Measurements from ENCODE around the gene CLK4.

Gene CLK4

GRCh38 chr5:178632285-178632684 is 5.4 kb upstream of the CLK4 start:
- no peak for ATAC-seq

GRCh38 chr5:178630951-178631350 is 4.1 kb upstream of the CLK4 start:
- ATAC-seq = no peak

GRCh38 chr5:178630475-178630930 is 3.7 kb upstream of the CLK4 start:
- ATAC-seq = no peak

GRCh38 chr5:178627259-178627598 is 379 bp upstream of the CLK4 start:
- no peak for ATAC-seq

- peak; percentile 2 to 10 for ATAC-seq
These were observed 969 bp downstream of the CLK4 start for GRCh38 chr5:178625679-178626483.

GRCh38 chr5:178624631-178625546 is 2.0 kb downstream of the CLK4 start:
- ATAC-seq = no peak

- no peak for ATAC-seq
These were observed 4.1 kb downstream of the CLK4 start for GRCh38 chr5:178622679-178623247.

- no peak for ATAC-seq
These were observed 7.5 kb downstream of the CLK4 start for GRCh38 chr5:178619390-178619789.

GRCh38 chr5:178612299-178612698 is 14.6 kb downstream of the CLK4 start:
- no peak for ATAC-seq

GRCh38 chr5:178606269-178606668 is 20.6 kb downstream of the CLK4 start:
- no peak for ATAC-seq

GRCh38 chr5:178605788-178606187 is 21.1 kb downstream of the CLK4 start:
- no peak for ATAC-seq

- no peak for ATAC-seq
These were observed 24.1 kb downstream of the CLK4 start for GRCh38 chr5:178602752-178603151.

GRCh38 chr5:178595750-178596149 is 31.1 kb downstream of the CLK4 start:
- no peak for ATAC-seq

GRCh38 chr5:178595150-178595549 is 31.7 kb downstream of the CLK4 start:
- ATAC-seq = no peak

GRCh38 chr5:178590924-178591423 is 35.9 kb downstream of the CLK4 start:
- ATAC-seq = no peak

GRCh38 chr5:178590141-178590923 is 36.5 kb downstream of the CLK4 start, which contains the start of gene COL23A1:
Gene COL23A1 (minus strand): TSS chr5:178590393.
- peak; percentile 25 to 45 for ATAC-seq

GRCh38 chr5:178589180-178590140 is 37.4 kb downstream of the CLK4 start:
- peak; percentile 24 to 25 for ATAC-seq

GRCh38 chr5:178588769-178589168 is 38.1 kb downstream of the CLK4 start:
- no peak for ATAC-seq

GRCh38 chr5:178587763-178588611 is 38.9 kb downstream of the CLK4 start:
- ATAC-seq = no peak

- no peak for ATAC-seq
These were observed 40.5 kb downstream of the CLK4 start for GRCh38 chr5:178586396-178586795.

Data from activated CD4-positive, CD25-positive, alpha-beta regulatory T cell treated with anti-CD3 and anti-CD28 coated beads, Interleukin-2, amount 50 U/mL, for 24 hours (primary cell).